Measurements from ENCODE around the gene SESN1.
"Not testable (repeated sequence)": the region's sequence is repeated elsewhere in the genome, so short reads cannot be mapped to it uniquely, and the experiment has no call there.

Gene SESN1

DNA sequence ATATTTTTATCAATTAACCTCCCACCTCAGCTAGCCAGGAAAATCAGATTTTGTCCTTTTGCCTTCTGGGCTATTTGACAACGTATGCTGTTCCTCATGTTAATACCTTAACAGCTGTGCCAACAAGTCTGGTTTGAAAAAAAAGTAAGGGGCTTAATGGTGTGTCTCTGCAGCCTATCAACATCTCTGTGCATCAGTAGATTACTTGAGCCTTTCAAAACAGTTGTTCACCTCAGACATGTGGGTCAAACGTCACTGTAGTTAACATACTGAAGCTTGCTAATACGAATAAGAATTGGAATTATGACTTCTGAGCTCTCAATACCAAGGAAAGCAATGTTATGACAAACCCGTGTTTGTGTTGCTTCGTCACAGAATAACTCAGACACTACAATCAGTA is 23.7 kb upstream of the SESN1 start:
- Histone ChIP-seq H3K4me3 (ENCODE audit: low read length) (no peak overlapping the region), H3K9me3 (ENCODE audit: control insufficient read depth, low read length) (no peaks in the 10 kb centered on the region), H3K36me3 (ENCODE audit: control insufficient read depth, insufficient read depth, low read length, severe bottlenecking) (no peaks in the 10 kb centered on the region), H3K27me3 (replicated peaks; ENCODE audit: control insufficient read depth, insufficient read depth, low read length) (no peaks in the 10 kb centered on the region), H3K9ac (ENCODE audit: low read length) (no peak overlapping the region), H3K4me1 (ENCODE audit: control insufficient read depth, insufficient read depth, low read length) (peaks cover 37% of the 10 kb centered on the region)
- no peak for DNase-seq (ENCODE audit: low read depth)

- Histone ChIP-seq H3K9me3 (ENCODE audit: control insufficient read depth, low read length) (no peaks in the 10 kb centered on the region), H3K4me3 (ENCODE audit: low read length) (peak overlapping the region; percentile 28), H3K36me3 (ENCODE audit: control insufficient read depth, insufficient read depth, low read length, severe bottlenecking) (no peaks in the 10 kb centered on the region), H3K27me3 (replicated peaks; ENCODE audit: control insufficient read depth, insufficient read depth, low read length) (no peaks in the 10 kb centered on the region), H3K4me1 (ENCODE audit: control insufficient read depth, insufficient read depth, low read length) (peaks cover 37% of the 10 kb centered on the region), H3K9ac (ENCODE audit: low read length) (no peak overlapping the region)
- DNase-seq (ENCODE audit: low read depth), result no peak
These were observed 22.8 kb upstream of the SESN1 start for GRCh38 chr6:109117346-109118035.

GRCh38 chr6:109112663-109113062 is 18.0 kb upstream of the SESN1 start:
- not testable (repeated sequence) for H3K9ac ChIP-seq (ENCODE audit: low read length); H3K4me1 ChIP-seq (ENCODE audit: control insufficient read depth, insufficient read depth, low read length); DNase-seq (ENCODE audit: low read depth); H3K4me3 ChIP-seq (ENCODE audit: low read length); H3K27me3 ChIP-seq (replicated peaks; ENCODE audit: control insufficient read depth, insufficient read depth, low read length); H3K9me3 ChIP-seq (ENCODE audit: control insufficient read depth, low read length); H3K36me3 ChIP-seq (ENCODE audit: control insufficient read depth, insufficient read depth, low read length, severe bottlenecking)

GRCh38 chr6:109109663-109110062 is 15.0 kb upstream of the SESN1 start:
- not testable (repeated sequence) for H3K4me3 ChIP-seq (ENCODE audit: low read length); H3K4me1 ChIP-seq (ENCODE audit: control insufficient read depth, insufficient read depth, low read length); DNase-seq (ENCODE audit: low read depth); H3K9ac ChIP-seq (ENCODE audit: low read length); H3K9me3 ChIP-seq (ENCODE audit: control insufficient read depth, low read length); H3K36me3 ChIP-seq (ENCODE audit: control insufficient read depth, insufficient read depth, low read length, severe bottlenecking); H3K27me3 ChIP-seq (replicated peaks; ENCODE audit: control insufficient read depth, insufficient read depth, low read length)

DNA sequence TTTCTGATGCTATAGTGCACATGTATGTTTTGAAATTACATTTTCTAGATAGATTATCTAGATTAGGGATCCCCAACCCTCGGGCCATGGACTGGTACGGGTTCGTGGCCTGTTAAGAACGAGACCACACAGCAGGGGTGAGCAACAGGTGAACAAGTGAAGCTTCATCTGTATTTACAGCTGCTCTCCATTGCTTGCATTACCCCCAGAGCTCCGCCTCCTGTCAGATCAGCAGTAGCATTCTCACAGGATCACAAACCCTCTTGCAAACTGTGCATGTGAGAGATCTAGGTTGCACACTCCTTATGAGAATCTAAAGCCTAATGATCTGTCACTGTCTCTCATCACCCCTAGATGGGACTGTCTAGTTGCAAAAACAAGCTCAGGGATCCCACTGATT is 11.0 kb upstream of the SESN1 start:
- Histone ChIP-seq H3K9ac (ENCODE audit: low read length) (no peak overlapping the region), H3K4me1 (ENCODE audit: control insufficient read depth, insufficient read depth, low read length) (peaks cover 13% of the 10 kb centered on the region), H3K27me3 (replicated peaks; ENCODE audit: control insufficient read depth, insufficient read depth, low read length) (no peaks in the 10 kb centered on the region), H3K9me3 (ENCODE audit: control insufficient read depth, low read length) (no peaks in the 10 kb centered on the region), H3K4me3 (ENCODE audit: low read length) (no peak overlapping the region), H3K36me3 (ENCODE audit: control insufficient read depth, insufficient read depth, low read length, severe bottlenecking) (no peaks in the 10 kb centered on the region)
- DNase-seq (ENCODE audit: low read depth), result no peak

- Histone ChIP-seq H3K9me3 (ENCODE audit: control insufficient read depth, low read length) (no peaks in the 10 kb centered on the region), H3K36me3 (ENCODE audit: control insufficient read depth, insufficient read depth, low read length, severe bottlenecking) (no peaks in the 10 kb centered on the region), H3K9ac (ENCODE audit: low read length) (no peak overlapping the region), H3K27me3 (replicated peaks; ENCODE audit: control insufficient read depth, insufficient read depth, low read length) (no peaks in the 10 kb centered on the region), H3K4me3 (ENCODE audit: low read length) (peak overlapping the region; percentile 11), H3K4me1 (ENCODE audit: control insufficient read depth, insufficient read depth, low read length) (peaks cover 13% of the 10 kb centered on the region)
- DNase-seq (ENCODE audit: low read depth), result no peak
These were observed 9.9 kb upstream of the SESN1 start for GRCh38 chr6:109104512-109104911.

GRCh38 chr6:109103942-109104341 is 9.3 kb upstream of the SESN1 start:
- Histone ChIP-seq H3K4me3 (ENCODE audit: low read length) (peak overlapping the region; percentile 11), H3K27me3 (replicated peaks; ENCODE audit: control insufficient read depth, insufficient read depth, low read length) (no peaks in the 10 kb centered on the region), H3K36me3 (ENCODE audit: control insufficient read depth, insufficient read depth, low read length, severe bottlenecking) (no peaks in the 10 kb centered on the region), H3K4me1 (ENCODE audit: control insufficient read depth, insufficient read depth, low read length) (peaks cover 13% of the 10 kb centered on the region), H3K9me3 (ENCODE audit: control insufficient read depth, low read length) (no peaks in the 10 kb centered on the region), H3K9ac (ENCODE audit: low read length) (no peak overlapping the region)
- no peak for DNase-seq (ENCODE audit: low read depth)

- DNase-seq (ENCODE audit: low read depth), result no peak
- H3K27me3 ChIP-seq (replicated peaks; ENCODE audit: control insufficient read depth, insufficient read depth, low read length), result no peaks in the 10 kb centered on the region
- H3K36me3 ChIP-seq (ENCODE audit: control insufficient read depth, insufficient read depth, low read length, severe bottlenecking), result no peaks in the 10 kb centered on the region
- no peak overlapping the region for H3K9ac ChIP-seq (ENCODE audit: low read length)
- H3K9me3 ChIP-seq (ENCODE audit: control insufficient read depth, low read length), result no peaks in the 10 kb centered on the region
- no peak overlapping the region for H3K4me3 ChIP-seq (ENCODE audit: low read length)
- peaks cover 13% of the 10 kb centered on the region for H3K4me1 ChIP-seq (ENCODE audit: control insufficient read depth, insufficient read depth, low read length)
These were observed 8.1 kb upstream of the SESN1 start for GRCh38 chr6:109102762-109103161.

DNA sequence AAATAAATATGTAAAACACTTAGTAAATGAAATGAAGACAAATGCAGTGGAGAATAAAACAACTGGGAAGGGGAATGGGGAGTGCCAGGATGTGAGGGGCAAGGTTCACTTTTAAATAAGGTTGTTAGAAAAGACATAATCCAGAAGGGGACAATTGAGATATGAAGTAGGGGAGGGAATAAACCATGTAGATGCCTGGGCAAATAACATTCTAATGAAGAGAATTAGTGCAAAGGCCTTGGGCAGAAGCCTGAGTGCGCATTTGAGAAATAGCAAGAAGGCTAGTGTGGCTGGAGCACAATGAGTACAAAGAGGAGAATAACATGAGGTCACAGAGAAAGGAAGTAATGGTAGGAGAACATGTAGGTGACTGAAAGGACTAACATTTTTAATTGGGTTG is 3.0 kb upstream of the SESN1 start:
- Histone ChIP-seq H3K36me3 (ENCODE audit: control insufficient read depth, insufficient read depth, low read length, severe bottlenecking) (no peaks in the 10 kb centered on the region), H3K27me3 (replicated peaks; ENCODE audit: control insufficient read depth, insufficient read depth, low read length) (no peaks in the 10 kb centered on the region), H3K4me3 (ENCODE audit: low read length) (no peak overlapping the region), H3K9me3 (ENCODE audit: control insufficient read depth, low read length) (no peaks in the 10 kb centered on the region), H3K9ac (ENCODE audit: low read length) (no peak overlapping the region), H3K4me1 (ENCODE audit: control insufficient read depth, insufficient read depth, low read length) (peaks cover 5% of the 10 kb centered on the region)
- no peak for DNase-seq (ENCODE audit: low read depth)

- Histone ChIP-seq H3K27me3 (replicated peaks; ENCODE audit: control insufficient read depth, insufficient read depth, low read length) (no peaks in the 10 kb centered on the region), H3K36me3 (ENCODE audit: control insufficient read depth, insufficient read depth, low read length, severe bottlenecking) (no peaks in the 10 kb centered on the region), H3K4me1 (ENCODE audit: control insufficient read depth, insufficient read depth, low read length) (peaks cover 18% of the 10 kb centered on the region), H3K9me3 (ENCODE audit: control insufficient read depth, low read length) (no peaks in the 10 kb centered on the region), H3K9ac (ENCODE audit: low read length) (peak overlapping the region; percentile 97), H3K4me3 (ENCODE audit: low read length) (peak overlapping the region; percentile 98)
- DNase-seq (ENCODE audit: low read depth), result no peak
These were observed 1.6 kb upstream of the SESN1 start for GRCh38 chr6:109096208-109096607.

GRCh38 chr6:109095835-109096084 is 1.1 kb upstream of the SESN1 start:
- no peaks in the 10 kb centered on the region for H3K36me3 ChIP-seq (ENCODE audit: control insufficient read depth, insufficient read depth, low read length, severe bottlenecking)
- H3K9me3 ChIP-seq (ENCODE audit: control insufficient read depth, low read length), result no peaks in the 10 kb centered on the region
- peaks cover 19% of the 10 kb centered on the region for H3K4me1 ChIP-seq (ENCODE audit: control insufficient read depth, insufficient read depth, low read length)
- no peak for DNase-seq (ENCODE audit: low read depth)
- H3K27me3 ChIP-seq (replicated peaks; ENCODE audit: control insufficient read depth, insufficient read depth, low read length), result no peaks in the 10 kb centered on the region
- H3K9ac ChIP-seq (ENCODE audit: low read length), result peak overlapping the region; percentile 97
- H3K4me3 ChIP-seq (ENCODE audit: low read length), result peak overlapping the region; percentile 98

All from adipocyte (in vitro differentiated cells).